IMR-90 (cell line): ENCODE data around the gene CACNA1G. TPM values are rescaled to one million over a fixed set of nuclear protein-coding genes. Genes with fewer than 3 reads are reported as not detected.

Experiments
- ATAC-seq: fragments of 200-7000 bp; cut with Tn5 transposase; 2 replicates; pipeline ENCODE4 v1.9.1; 2020; ENCODE audit warnings: low read depth, mild to moderate bottlenecking, moderate library complexity
- BruUV-seq: library from RNA; stranded (reverse); fragments of 400-500 nt; replicated peaks from 2 replicates; lab custom pipeline; 2021; lab: Mats Ljungman, UMichigan
- CTCF ChIA-PET: fragments of 300-600 bp; formaldehyde crosslinking; extraction: SDS; loops from one replicate; lab custom pipeline; 2021; ENCODE audit warnings: antibody characterized with exemption; lab: Yijun Ruan, JAX
- POLR2A ChIA-PET: fragments of 300-600 bp; sonication (Branson Sonifier 250); formaldehyde crosslinking; loops from one replicate; lab custom pipeline; 2022; ENCODE audit warnings: antibody characterized with exemption; ENCODE audit not compliant: unreplicated experiment; lab: Charles Lee
- DNase-seq: peaks from one replicate; pipeline ENCODE4 v3.0.0; 2013
- H2AFZ ChIP-seq: replicated peaks from 2 replicates; pipeline ENCODE3; 2013; ENCODE audit warnings: low read length, mild to moderate bottlenecking; ENCODE audit not compliant: poor library complexity
- H2AK5ac ChIP-seq: 2 replicates; pipeline ENCODE4 v1.6.1; 2013; ENCODE audit warnings: low read depth, low read length, inconsistent platforms
- H2AK9ac ChIP-seq: replicated peaks from 2 replicates; pipeline ENCODE3; 2013; ENCODE audit warnings: mild to moderate bottlenecking, low read depth, low read length, moderate library complexity; ENCODE audit not compliant: poor library complexity
- H2BK120ac ChIP-seq: 2 replicates; pipeline ENCODE4 v1.6.1; 2013; ENCODE audit warnings: low read depth, low read length, inconsistent platforms
- H2BK15ac ChIP-seq: 3 replicates; pipeline ENCODE4 v1.6.1; 2013; ENCODE audit warnings: low read depth, low read length, inconsistent platforms
- H2BK20ac ChIP-seq: 2 replicates; pipeline ENCODE4 v1.6.1; 2013; ENCODE audit warnings: low read depth, mild to moderate bottlenecking, inconsistent platforms, low read length, moderate library complexity
- H2BK5ac ChIP-seq: 2 replicates; pipeline ENCODE4 v1.6.1; 2013; ENCODE audit warnings: mild to moderate bottlenecking, low read depth, low read length, inconsistent platforms; ENCODE audit not compliant: poor library complexity, severe bottlenecking
- H3K14ac ChIP-seq: replicated peaks from 2 replicates; pipeline ENCODE4 v1.6.1; 2013; ENCODE audit warnings: low read depth, low read length, inconsistent platforms
- H3K18ac ChIP-seq: 2 replicates; pipeline ENCODE4 v1.6.1; 2013; ENCODE audit warnings: low read depth, low read length, control low read depth
- H3K23ac ChIP-seq: 2 replicates; pipeline ENCODE4 v1.6.1; 2013; ENCODE audit warnings: low read depth, low read length, inconsistent platforms
- H3K27ac ChIP-seq: 2 replicates; pipeline ENCODE4 v1.5.1; 2013; ENCODE audit warnings: mild to moderate bottlenecking, control low read depth, low read length; ENCODE audit not compliant: insufficient read depth
- H3K27me3 ChIP-seq: 2 replicates; pipeline ENCODE4 v1.6.1; 2013; ENCODE audit warnings: low read length; ENCODE audit not compliant: control insufficient read depth, insufficient read depth
- H3K36me3 ChIP-seq: 2 replicates; pipeline ENCODE4 v1.6.1; 2013; ENCODE audit warnings: low read length, mixed read lengths; ENCODE audit not compliant: control insufficient read depth, insufficient read depth
- H3K4ac ChIP-seq: 2 replicates; pipeline ENCODE4 v1.6.1; 2013; ENCODE audit warnings: low read depth, low read length, inconsistent platforms
- H3K4me1 ChIP-seq: 2 replicates; pipeline ENCODE4 v1.6.1; 2013; ENCODE audit warnings: low read length, mixed read lengths; ENCODE audit not compliant: control insufficient read depth, insufficient read depth
- H3K4me2 ChIP-seq: 2 replicates; pipeline ENCODE4 v1.6.1; 2013; ENCODE audit warnings: low read depth, mild to moderate bottlenecking, control low read depth, low read length, moderate library complexity
- H3K4me3 ChIP-seq: 2 replicates; pipeline ENCODE4 v1.5.1; 2013; ENCODE audit warnings: low read depth, mild to moderate bottlenecking, control low read depth, low read length, moderate library complexity; ENCODE audit not compliant: insufficient read depth
- H3K56ac ChIP-seq: 2 replicates; pipeline ENCODE4 v1.6.1; 2013; ENCODE audit warnings: low read length, inconsistent platforms; ENCODE audit not compliant: insufficient read depth; ENCODE audit errors: extremely low read depth
- H3K79me1 ChIP-seq, 2 experiments: 2 replicates each; pipeline ENCODE4 v1.6.1; 2013; ENCODE audit warnings: low read length in 2 of 2, inconsistent platforms in 1 of 2, low read depth in 1 of 2
- H3K9ac ChIP-seq: 2 replicates; pipeline ENCODE4 v1.6.1; 2013; ENCODE audit warnings: low read depth, low read length, control low read depth
- H3K9me1 ChIP-seq: 2 replicates; pipeline ENCODE4 v1.6.1; 2013; ENCODE audit warnings: low read length, inconsistent platforms; ENCODE audit not compliant: insufficient read depth
- H3K9me3 ChIP-seq: 2 replicates; pipeline ENCODE4 v1.6.1; 2013; ENCODE audit warnings: low read length; ENCODE audit not compliant: control insufficient read depth, insufficient read depth
- H4K20me1 ChIP-seq: 2 replicates; pipeline ENCODE4 v1.6.1; 2013; ENCODE audit warnings: low read length, inconsistent platforms; ENCODE audit not compliant: insufficient read depth
- H4K5ac ChIP-seq: 2 replicates; pipeline ENCODE4 v1.6.1; 2013; ENCODE audit warnings: mild to moderate bottlenecking, low read depth, low read length, control low read depth
- H4K8ac ChIP-seq, 2 experiments: 2 replicates each; pipeline ENCODE4 v1.6.1; 2013; ENCODE audit warnings: low read depth in 2 of 2, low read length in 2 of 2, control low read depth in 1 of 2, inconsistent platforms in 1 of 2
- H4K91ac ChIP-seq: 2 replicates; pipeline ENCODE4 v1.6.1; 2013; ENCODE audit warnings: low read depth, low read length, inconsistent platforms; ENCODE audit not compliant: insufficient read depth
- BHLHE40 ChIP-seq: fragments of 150-350 bp; IDR thresholded peaks from 2 replicates; pipeline ENCODE4 v1.6.1; 2016; ENCODE audit warnings: mild to moderate bottlenecking, low read depth, low read length
- CEBPB ChIP-seq: IDR thresholded peaks from 2 replicates; pipeline ENCODE4 v1.6.1; 2012; ENCODE audit warnings: low read depth, low read length, improper control_type of control experiment
- CHD1 ChIP-seq: IDR thresholded peaks from 2 replicates; pipeline ENCODE4 v1.6.1; 2012; ENCODE audit warnings: low read depth, low read length, improper control_type of control experiment
- FOS ChIP-seq: fragments of 150-350 bp; IDR thresholded peaks from 2 replicates; pipeline ENCODE4 v1.6.1; 2016; ENCODE audit warnings: low read depth, low read length
- MAFK ChIP-seq: IDR thresholded peaks from 2 replicates; pipeline ENCODE4 v1.6.1; 2012; ENCODE audit warnings: low read depth, low read length, improper control_type of control experiment
- MAZ ChIP-seq: IDR thresholded peaks from 2 replicates; pipeline ENCODE4 v1.6.1; 2012; ENCODE audit warnings: low read depth, mild to moderate bottlenecking, low read length, improper control_type of control experiment, moderate library complexity, borderline replicate concordance
- MXI1 ChIP-seq: IDR thresholded peaks from 2 replicates; pipeline ENCODE4 v1.6.1; 2012; ENCODE audit warnings: low read depth, mild to moderate bottlenecking, low read length, moderate library complexity, borderline replicate concordance
- NFE2L2 ChIP-seq: fragments of 150-350 bp; IDR thresholded peaks from 2 replicates; pipeline ENCODE4 v1.6.1; 2016; ENCODE audit warnings: low read depth, mild to moderate bottlenecking, low read length
- POLR2A ChIP-seq: IDR thresholded peaks from 2 replicates; pipeline ENCODE4 v1.6.1; 2012; ENCODE audit warnings: mild to moderate bottlenecking, low read depth, low read length
- RAD21 ChIP-seq: IDR thresholded peaks from 2 replicates; pipeline ENCODE4 v1.6.1; 2012; ENCODE audit warnings: low read length, improper control_type of control experiment
- RCOR1 ChIP-seq: IDR thresholded peaks from 2 replicates; pipeline ENCODE4 v1.6.1; 2012; ENCODE audit warnings: mild to moderate bottlenecking, low read length, improper control_type of control experiment; ENCODE audit not compliant: insufficient replicate concordance
- RFX5 ChIP-seq: IDR thresholded peaks from 2 replicates; pipeline ENCODE4 v1.8.0; 2012; ENCODE audit warnings: low read depth, mild to moderate bottlenecking, low read length, moderate library complexity
- SMC3 ChIP-seq: fragments of 150-350 bp; IDR thresholded peaks from 2 replicates; pipeline ENCODE4 v1.6.1; 2016; ENCODE audit warnings: low read depth, mild to moderate bottlenecking, antibody characterized with exemption, low read length, moderate library complexity
- WGBS, 2 experiments: methylation state at CpG; one replicate each; pipeline versions ENCODE4 v1.1.5 to v1.1.7; 2013; ENCODE audit warnings: missing lambda C conversion rate in 2 of 2; ENCODE audit not compliant: insufficient read length in 1 of 2; ENCODE audit errors: extremely low coverage in 2 of 2; 5-methylcytosine and 5-hydroxymethylcytosine counted together
- dilution Hi-C: fragments of 300-500 bp; cut with HindIII; formaldehyde crosslinking; loops from one replicate; pipeline ENCODE4 v1.14.3; 2018; ENCODE audit warnings: low sequenced_read_pairs; ENCODE audit not compliant: unreplicated experiment
- in situ Hi-C: fragments of 300-500 bp; cut with MboI; formaldehyde crosslinking; loops from 3 replicates; pipeline ENCODE4 v1.14.3; 2019; ENCODE audit warnings: low sequenced_read_pairs, inconsistent platforms, mixed read lengths
- intact Hi-C: fragments of 100-400 bp; cut with micrococcal nuclease; formaldehyde crosslinking; loops from 2 replicates; pipeline ENCODE4 v1.10.0; 2022
- polyA plus RNA-seq, 3 experiments: library from polyadenylated mRNA; depleted of rRNA; stranded (reverse); fragments of >200 nt; gene quantifications; 2 replicates each; pipeline ENCODE4 v1.2.3, GENCODE V29; 2012; ENCODE audit warnings: low replicate concordance in 1 of 3
- total RNA-seq: library from RNA; depleted of rRNA; stranded (reverse); fragments of >200 nt; gene quantifications from 2 replicates; pipeline ENCODE4 v1.2.3, GENCODE V29; 2012
- TF ChIP-seq, protein P1 (sequence below): conservative IDR thresholded peaks from 2 replicates; pipeline ENCODE4 v1.5.1; 2012; ENCODE audit warnings: mild to moderate bottlenecking, low read depth, low read length, improper control_type of control experiment
- TF ChIP-seq, protein P2 (sequence below): fragments of 150-350 bp; IDR thresholded peaks from 2 replicates; pipeline ENCODE4 v1.6.1; 2016; ENCODE audit warnings: low read depth, mild to moderate bottlenecking, low read length, moderate library complexity, borderline replicate concordance
- TF ChIP-seq, protein P3 (sequence below): fragments of 150-350 bp; IDR thresholded peaks from 2 replicates; pipeline ENCODE4 v1.6.1; 2017; ENCODE audit warnings: mild to moderate bottlenecking, antibody characterized with exemption, low read length, low read depth

CACNA1G gene
- total and polyA plus RNA-seq, 2 of the 4 experiments (the other 2 are of a cell fraction) = under 0.01 to 0.03 TPM

DNA sequence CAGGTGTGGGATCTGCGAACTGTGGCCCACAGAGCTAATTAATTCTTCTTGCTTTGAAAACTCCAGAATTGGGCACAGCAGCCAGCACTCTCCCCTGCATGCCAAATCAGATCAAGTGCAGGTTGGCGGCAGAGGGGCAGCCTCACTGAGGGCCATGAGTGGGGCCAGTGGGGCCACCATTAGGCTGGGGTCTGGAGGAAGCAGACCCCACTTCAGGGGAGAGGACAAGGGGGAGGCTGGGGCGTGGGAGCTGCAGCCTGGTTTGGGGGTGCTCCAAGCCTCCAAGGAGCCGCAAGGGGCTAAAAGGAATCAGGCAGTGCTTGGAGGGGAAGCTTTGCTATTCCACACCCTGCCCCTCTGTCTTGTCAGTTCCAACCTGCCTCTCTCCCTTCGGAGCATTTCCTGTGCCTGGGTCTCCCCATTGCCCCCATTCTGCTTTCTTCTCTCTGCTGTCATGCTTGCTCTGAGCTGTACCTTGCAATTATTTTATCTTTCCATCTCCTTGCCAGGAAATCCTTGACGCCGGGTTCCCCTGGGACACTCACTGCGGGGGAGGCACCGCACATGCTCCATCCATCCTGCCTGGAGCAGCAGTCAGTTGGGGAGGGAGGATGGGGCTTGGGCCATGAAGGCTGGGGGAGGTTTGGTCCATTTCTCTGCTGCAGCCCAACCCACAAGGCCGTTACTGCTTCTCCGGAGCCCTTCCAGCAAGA is 70.8 kb downstream of the CACNA1G start:
- ChIA-PET CTCF (no interaction called here), POLR2A (no interaction called here)
- intact Hi-C loops = no loop called here
- Histone ChIP-seq H3K4me1 (peaks cover 18% of the 10 kb centered on the region), H3K4ac (no peak overlapping the region), H2BK5ac (no peak overlapping the region), H3K36me3 (no peaks in the 10 kb centered on the region), H3K23ac (no peak overlapping the region), H3K27ac (no peak overlapping the region), H2AK5ac (no peak overlapping the region; the same call in none of the 2 replicates), H3K14ac (no peak overlapping the region), H3K27me3 (peaks cover 12% of the 10 kb centered on the region; the same call in 1 of the 2 replicates), H2AFZ (peak overlapping the region; percentile 9), H2BK15ac (no peak overlapping the region), H2BK20ac (no peak overlapping the region), H4K20me1 (no peaks in the 10 kb centered on the region), H3K56ac (no peak overlapping the region), H3K4me3 (no peak overlapping the region), H2BK120ac (no peak overlapping the region), H4K5ac (no peak overlapping the region), H3K9me1 (peaks cover 7% of the 10 kb centered on the region), H3K79me1 (peaks cover 4 to 13% of the 10 kb centered on the region in 2 experiments; a peak in 3 of 4 replicates), H3K4me2 (no peak overlapping the region), H3K9me3 (no peaks in the 10 kb centered on the region), H3K9ac (no peak overlapping the region), H4K91ac (no peak overlapping the region), H3K18ac (no peak overlapping the region), H4K8ac (no peak overlapping the region), H2AK9ac (no peak overlapping the region)
- in situ Hi-C loops = no loop called here
- DNase-seq (no peak), ATAC-seq (no peak)
- dilution Hi-C loops = no loop called here
- 82% methylated on average over 4 of the region's 11 CpGs; no CpG with 5 or more reads in 1 of the 2 experiments for WGBS, 2 experiments
- no TSS peak for BruUV-seq
- TF ChIP-seq, protein P1, sequence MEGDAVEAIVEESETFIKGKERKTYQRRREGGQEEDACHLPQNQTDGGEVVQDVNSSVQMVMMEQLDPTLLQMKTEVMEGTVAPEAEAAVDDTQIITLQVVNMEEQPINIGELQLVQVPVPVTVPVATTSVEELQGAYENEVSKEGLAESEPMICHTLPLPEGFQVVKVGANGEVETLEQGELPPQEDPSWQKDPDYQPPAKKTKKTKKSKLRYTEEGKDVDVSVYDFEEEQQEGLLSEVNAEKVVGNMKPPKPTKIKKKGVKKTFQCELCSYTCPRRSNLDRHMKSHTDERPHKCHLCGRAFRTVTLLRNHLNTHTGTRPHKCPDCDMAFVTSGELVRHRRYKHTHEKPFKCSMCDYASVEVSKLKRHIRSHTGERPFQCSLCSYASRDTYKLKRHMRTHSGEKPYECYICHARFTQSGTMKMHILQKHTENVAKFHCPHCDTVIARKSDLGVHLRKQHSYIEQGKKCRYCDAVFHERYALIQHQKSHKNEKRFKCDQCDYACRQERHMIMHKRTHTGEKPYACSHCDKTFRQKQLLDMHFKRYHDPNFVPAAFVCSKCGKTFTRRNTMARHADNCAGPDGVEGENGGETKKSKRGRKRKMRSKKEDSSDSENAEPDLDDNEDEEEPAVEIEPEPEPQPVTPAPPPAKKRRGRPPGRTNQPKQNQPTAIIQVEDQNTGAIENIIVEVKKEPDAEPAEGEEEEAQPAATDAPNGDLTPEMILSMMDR = no peak
- TF ChIP-seq, protein P2, sequence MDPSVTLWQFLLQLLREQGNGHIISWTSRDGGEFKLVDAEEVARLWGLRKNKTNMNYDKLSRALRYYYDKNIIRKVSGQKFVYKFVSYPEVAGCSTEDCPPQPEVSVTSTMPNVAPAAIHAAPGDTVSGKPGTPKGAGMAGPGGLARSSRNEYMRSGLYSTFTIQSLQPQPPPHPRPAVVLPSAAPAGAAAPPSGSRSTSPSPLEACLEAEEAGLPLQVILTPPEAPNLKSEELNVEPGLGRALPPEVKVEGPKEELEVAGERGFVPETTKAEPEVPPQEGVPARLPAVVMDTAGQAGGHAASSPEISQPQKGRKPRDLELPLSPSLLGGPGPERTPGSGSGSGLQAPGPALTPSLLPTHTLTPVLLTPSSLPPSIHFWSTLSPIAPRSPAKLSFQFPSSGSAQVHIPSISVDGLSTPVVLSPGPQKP = no peak
- no peak for TF ChIP-seq MXI1
- no peak for TF ChIP-seq MAZ
- no peak for TF ChIP-seq RAD21
- no peak for TF ChIP-seq SMC3
- TF ChIP-seq CHD1 = no peak
- TF ChIP-seq NFE2L2 = no peak
- TF ChIP-seq CEBPB = no peak
- TF ChIP-seq MAFK = no peak
- no peak for TF ChIP-seq BHLHE40
- TF ChIP-seq, protein P3, sequence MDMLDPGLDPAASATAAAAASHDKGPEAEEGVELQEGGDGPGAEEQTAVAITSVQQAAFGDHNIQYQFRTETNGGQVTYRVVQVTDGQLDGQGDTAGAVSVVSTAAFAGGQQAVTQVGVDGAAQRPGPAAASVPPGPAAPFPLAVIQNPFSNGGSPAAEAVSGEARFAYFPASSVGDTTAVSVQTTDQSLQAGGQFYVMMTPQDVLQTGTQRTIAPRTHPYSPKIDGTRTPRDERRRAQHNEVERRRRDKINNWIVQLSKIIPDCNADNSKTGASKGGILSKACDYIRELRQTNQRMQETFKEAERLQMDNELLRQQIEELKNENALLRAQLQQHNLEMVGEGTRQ = no peak
- TF ChIP-seq RCOR1 = no peak
- no peak for TF ChIP-seq RFX5
- TF ChIP-seq POLR2A = no peak
- no peak for TF ChIP-seq FOS
